ENCODE measurements around the gene KPNB1.

The KPNB1 gene

GRCh38 chr17:47698749-47699535 is 49.2 kb downstream of the KPNB1 start:
- DNase-seq: peak; percentile 34

GRCh38 chr17:47699536-47699840 is 49.8 kb downstream of the KPNB1 start:
- DNase-seq: no peak

GRCh38 chr17:47700471-47701449 is 51.0 kb downstream of the KPNB1 start:
- DNase-seq: no peak

GRCh38 chr17:47701608-47702007 is 51.9 kb downstream of the KPNB1 start:
- DNase-seq: no peak

GRCh38 chr17:47702391-47702995 is 52.8 kb downstream of the KPNB1 start:
- DNase-seq: no peak

GRCh38 chr17:47703191-47703591 is 53.5 kb downstream of the KPNB1 start:
- DNase-seq: no peak

GRCh38 chr17:47703671-47704070 is 54.0 kb downstream of the KPNB1 start:
- no peak for DNase-seq

GRCh38 chr17:47704116-47704515 is 54.4 kb downstream of the KPNB1 start:
- no peak for DNase-seq

- no peak for DNase-seq
Measured at GRCh38 chr17:47704736-47705135, 55.0 kb downstream of the KPNB1 start.

- no peak for DNase-seq
Measured at GRCh38 chr17:47705536-47706530, 56.1 kb downstream of the KPNB1 start.

- DNase-seq: no peak
Measured at GRCh38 chr17:47707056-47707804, 57.5 kb downstream of the KPNB1 start.

- DNase-seq: no peak
Measured at GRCh38 chr17:47707884-47708283, 58.2 kb downstream of the KPNB1 start.

GRCh38 chr17:47708312-47708863 is 58.7 kb downstream of the KPNB1 start:
- DNase-seq: no peak

GRCh38 chr17:47708864-47709541 is 59.3 kb downstream of the KPNB1 start:
- no peak for DNase-seq

- no peak for DNase-seq
Measured at GRCh38 chr17:47709594-47709993, 59.9 kb downstream of the KPNB1 start.

- no peak for DNase-seq
Measured at GRCh38 chr17:47711366-47712099, 61.8 kb downstream of the KPNB1 start.

GRCh38 chr17:47712330-47713023 is 62.8 kb downstream of the KPNB1 start:
- no peak for DNase-seq

GRCh38 chr17:47713980-47714700 is 64.4 kb downstream of the KPNB1 start:
- DNase-seq: no peak

Measured in COR-L47 (cell line).